Liver (tissue), 9 donors: ENCODE measurements around the gene TP73. TPM values are rescaled to one million over a fixed set of nuclear protein-coding genes. Genes with fewer than 3 reads are reported as not detected.

ENCODE experiments used
- DNase-seq: peaks from one replicate; pipeline ENCODE4 v3.0.0-alpha.2; 2017; ENCODE audit warnings: low spot score
- H3K27ac ChIP-seq, 2 donors: one replicate each; pipeline ENCODE4 v1.7.0; 2013; ENCODE audit warnings: inconsistent platforms in 2 of 2, low read length in 2 of 2, control low read depth in 1 of 2, low read depth in 1 of 2, mild to moderate bottlenecking in 1 of 2
- H3K27me3 ChIP-seq, 4 donors: one replicate each; pipeline versions ENCODE4 v1.6.1 to v1.7.0; 2013; ENCODE audit warnings: low read length in 3 of 4, inconsistent platforms in 1 of 4, mild to moderate bottlenecking in 1 of 4, moderate library complexity in 1 of 4; ENCODE audit not compliant: control insufficient read depth in 4 of 4, insufficient read depth in 4 of 4
- H3K36me3 ChIP-seq, 4 donors: one replicate each; pipeline versions ENCODE4 v1.6.1 to v1.7.0; 2013; ENCODE audit warnings: low read length in 3 of 4, mild to moderate bottlenecking in 3 of 4, low read depth in 1 of 4, moderate library complexity in 1 of 4; ENCODE audit not compliant: control insufficient read depth in 4 of 4, insufficient read depth in 3 of 4
- H3K4me1 ChIP-seq, 4 donors: one replicate each; pipeline versions ENCODE4 v1.6.1 to v1.7.0; 2013; ENCODE audit warnings: low read length in 3 of 4, mild to moderate bottlenecking in 3 of 4, moderate library complexity in 1 of 4; ENCODE audit not compliant: control insufficient read depth in 4 of 4, insufficient read depth in 4 of 4
- H3K4me3 ChIP-seq, 3 donors: one replicate each; pipeline versions ENCODE4 v1.6.1 to v1.7.0; 2013; ENCODE audit warnings: low read length in 3 of 3, control low read depth in 1 of 3, low read depth in 1 of 3, mild to moderate bottlenecking in 1 of 3
- H3K9ac ChIP-seq, 2 donors: one replicate each; pipeline ENCODE4 v1.7.0; 2013; ENCODE audit warnings: low read length in 2 of 2, mild to moderate bottlenecking in 2 of 2, moderate library complexity in 2 of 2, control low read depth in 1 of 2, low read depth in 1 of 2
- H3K9me3 ChIP-seq, 4 donors: one replicate each; pipeline versions ENCODE4 v1.6.1 to v1.7.0; 2013; ENCODE audit warnings: low read length in 3 of 4; ENCODE audit not compliant: control insufficient read depth in 4 of 4
- CTCF ChIP-seq: fragments of 150-350 bp; IDR thresholded peaks from 2 replicates; pipeline ENCODE4 v1.5.1; 2017; ENCODE audit warnings: improper control_type of control experiment, low read depth, low read length; ENCODE audit not compliant: missing input control
- EGR1 ChIP-seq, 2 donors: IDR thresholded peaks; 2 replicates each; pipeline ENCODE4 v1.6.1; 2016 to 2018; ENCODE audit warnings: antibody characterized with exemption in 2 of 2, low read depth in 2 of 2
- FOXA1 ChIP-seq: IDR thresholded peaks from 2 replicates; pipeline ENCODE4 v1.6.1; 2016; ENCODE audit warnings: antibody characterized with exemption
- FOXA2 ChIP-seq: IDR thresholded peaks from 2 replicates; pipeline ENCODE4 v1.6.1; 2016; ENCODE audit warnings: antibody characterized with exemption
- GABPA ChIP-seq, 2 donors: IDR thresholded peaks in 1 of 2; conservative IDR thresholded peaks in 1 of 2; 2 replicates each; pipeline ENCODE4 v1.6.1; 2016; ENCODE audit warnings: antibody characterized with exemption in 2 of 2, mild to moderate bottlenecking in 1 of 2, moderate library complexity in 1 of 2
- HNF4A ChIP-seq, 2 donors: conservative IDR thresholded peaks; 2 replicates each; pipeline ENCODE4 v1.6.1; 2016; ENCODE audit warnings: antibody characterized with exemption in 2 of 2, mild to moderate bottlenecking in 2 of 2
- HNF4G ChIP-seq: IDR thresholded peaks from 2 replicates; pipeline ENCODE4 v1.6.1; 2016; ENCODE audit warnings: antibody characterized with exemption
- JUND ChIP-seq, 2 donors: IDR thresholded peaks; 2 replicates each; pipeline ENCODE4 v1.6.1; 2016; ENCODE audit warnings: antibody characterized with exemption in 2 of 2
- NR2F2 ChIP-seq: IDR thresholded peaks from 2 replicates; pipeline ENCODE4 v1.6.1; 2016; ENCODE audit warnings: antibody characterized with exemption
- RAD21 ChIP-seq, 2 donors: IDR thresholded peaks; 2 replicates each; pipeline ENCODE4 v1.6.1; 2016; ENCODE audit warnings: antibody characterized with exemption in 2 of 2, mild to moderate bottlenecking in 2 of 2
- RXRA ChIP-seq, 2 donors: IDR thresholded peaks; 2 replicates each; pipeline ENCODE4 v1.6.1; 2017 to 2018; ENCODE audit warnings: antibody characterized with exemption in 2 of 2, mild to moderate bottlenecking in 1 of 2
- SP1 ChIP-seq: IDR thresholded peaks from 2 replicates; pipeline ENCODE4 v1.6.1; 2018; ENCODE audit warnings: antibody characterized with exemption, mild to moderate bottlenecking
- TAF1 ChIP-seq: conservative IDR thresholded peaks from 2 replicates; pipeline ENCODE4 v1.6.1; 2016; ENCODE audit warnings: antibody characterized with exemption, mild to moderate bottlenecking
- YY1 ChIP-seq: IDR thresholded peaks from 2 replicates; pipeline ENCODE4 v1.6.1; 2016; ENCODE audit warnings: antibody characterized with exemption, mild to moderate bottlenecking
- WGBS: extraction: QIAGEN DNeasy Blood & Tissue Kit; methylation state at CpG from one replicate; pipeline ENCODE4 v1.1.7; 2013; 5-methylcytosine and 5-hydroxymethylcytosine counted together
- polyA plus RNA-seq, 2 donors: library from polyadenylated mRNA; stranded (reverse) in 1 of 2; unstranded in 1 of 2; fragments of 200-250 nt in 1 of 2; fragments of >200 nt in 1 of 2; fragmentation: Nextera tagmentation in 1 of 2; extraction: Ambion mirVana in 1 of 2; gene quantifications; one replicate each; pipeline versions ENCODE4 v1.2.1 to v1.2.3, GENCODE V29; 2013 to 2015
- total RNA-seq, 2 donors: library from RNA; depleted of rRNA; stranded (reverse); fragments of >200 nt; gene quantifications; one replicate each; pipeline ENCODE4 v1.2.3, GENCODE V29; 2014
- TF ChIP-seq, protein P1 (sequence below): IDR thresholded peaks from 2 replicates; pipeline ENCODE4 v1.6.1; 2016; ENCODE audit warnings: antibody characterized with exemption
- TF ChIP-seq, protein P2 (sequence below): IDR thresholded peaks from 2 replicates; pipeline ENCODE4 v1.6.1; 2016; ENCODE audit warnings: antibody characterized with exemption
- TF ChIP-seq, protein P3 (sequence below): IDR thresholded peaks from 2 replicates; pipeline ENCODE4 v1.6.1; 2016; ENCODE audit warnings: antibody characterized with exemption, mild to moderate bottlenecking
- TF ChIP-seq, protein P4 (sequence below): IDR thresholded peaks from 2 replicates; pipeline ENCODE4 v1.6.1; 2016; ENCODE audit warnings: antibody characterized with exemption
- donor health status: healthy.
- donor health status: healthy.
- donor health status: healthy.
- donor health status: healthy.
- donor health status: healthy.

Gene TP73
- total and polyA plus RNA-seq, 4 donors = 0.08 to 0.29 (median 0.18) TPM

- H3K9ac ChIP-seq = no peak overlapping the region
- DNase-seq = peak; percentile 99
- TF ChIP-seq, protein P1, sequence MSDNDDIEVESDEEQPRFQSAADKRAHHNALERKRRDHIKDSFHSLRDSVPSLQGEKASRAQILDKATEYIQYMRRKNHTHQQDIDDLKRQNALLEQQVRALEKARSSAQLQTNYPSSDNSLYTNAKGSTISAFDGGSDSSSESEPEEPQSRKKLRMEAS = no peak
- TF ChIP-seq EGR1 (IDR thresholded peaks at IDR 0.05; ENCODE audit: low read depth in 2 of 2) (no peak), TAF1 (no peak), NR2F2 (no peak), HNF4G (no peak), FOXA1 (no peak), RAD21 (IDR thresholded peaks at IDR 0.05) (no peak), YY1 (no peak), SP1 (no peak), GABPA (IDR thresholded peaks at IDR 0.05 in 1 of 2, conservative IDR thresholded peaks at IDR 0.05 in 1 of 2) (no peak), HNF4A (conservative IDR thresholded peaks at IDR 0.05) (no peak), JUND (IDR thresholded peaks at IDR 0.05) (no peak), FOXA2 (no peak), RXRA (IDR thresholded peaks at IDR 0.05) (no peak), CTCF (no peak)
- TF ChIP-seq, protein P2, sequence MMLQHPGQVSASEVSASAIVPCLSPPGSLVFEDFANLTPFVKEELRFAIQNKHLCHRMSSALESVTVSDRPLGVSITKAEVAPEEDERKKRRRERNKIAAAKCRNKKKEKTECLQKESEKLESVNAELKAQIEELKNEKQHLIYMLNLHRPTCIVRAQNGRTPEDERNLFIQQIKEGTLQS = no peak
- TF ChIP-seq, protein P3, sequence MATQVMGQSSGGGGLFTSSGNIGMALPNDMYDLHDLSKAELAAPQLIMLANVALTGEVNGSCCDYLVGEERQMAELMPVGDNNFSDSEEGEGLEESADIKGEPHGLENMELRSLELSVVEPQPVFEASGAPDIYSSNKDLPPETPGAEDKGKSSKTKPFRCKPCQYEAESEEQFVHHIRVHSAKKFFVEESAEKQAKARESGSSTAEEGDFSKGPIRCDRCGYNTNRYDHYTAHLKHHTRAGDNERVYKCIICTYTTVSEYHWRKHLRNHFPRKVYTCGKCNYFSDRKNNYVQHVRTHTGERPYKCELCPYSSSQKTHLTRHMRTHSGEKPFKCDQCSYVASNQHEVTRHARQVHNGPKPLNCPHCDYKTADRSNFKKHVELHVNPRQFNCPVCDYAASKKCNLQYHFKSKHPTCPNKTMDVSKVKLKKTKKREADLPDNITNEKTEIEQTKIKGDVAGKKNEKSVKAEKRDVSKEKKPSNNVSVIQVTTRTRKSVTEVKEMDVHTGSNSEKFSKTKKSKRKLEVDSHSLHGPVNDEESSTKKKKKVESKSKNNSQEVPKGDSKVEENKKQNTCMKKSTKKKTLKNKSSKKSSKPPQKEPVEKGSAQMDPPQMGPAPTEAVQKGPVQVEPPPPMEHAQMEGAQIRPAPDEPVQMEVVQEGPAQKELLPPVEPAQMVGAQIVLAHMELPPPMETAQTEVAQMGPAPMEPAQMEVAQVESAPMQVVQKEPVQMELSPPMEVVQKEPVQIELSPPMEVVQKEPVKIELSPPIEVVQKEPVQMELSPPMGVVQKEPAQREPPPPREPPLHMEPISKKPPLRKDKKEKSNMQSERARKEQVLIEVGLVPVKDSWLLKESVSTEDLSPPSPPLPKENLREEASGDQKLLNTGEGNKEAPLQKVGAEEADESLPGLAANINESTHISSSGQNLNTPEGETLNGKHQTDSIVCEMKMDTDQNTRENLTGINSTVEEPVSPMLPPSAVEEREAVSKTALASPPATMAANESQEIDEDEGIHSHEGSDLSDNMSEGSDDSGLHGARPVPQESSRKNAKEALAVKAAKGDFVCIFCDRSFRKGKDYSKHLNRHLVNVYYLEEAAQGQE = no peak
- TF ChIP-seq, protein P4, sequence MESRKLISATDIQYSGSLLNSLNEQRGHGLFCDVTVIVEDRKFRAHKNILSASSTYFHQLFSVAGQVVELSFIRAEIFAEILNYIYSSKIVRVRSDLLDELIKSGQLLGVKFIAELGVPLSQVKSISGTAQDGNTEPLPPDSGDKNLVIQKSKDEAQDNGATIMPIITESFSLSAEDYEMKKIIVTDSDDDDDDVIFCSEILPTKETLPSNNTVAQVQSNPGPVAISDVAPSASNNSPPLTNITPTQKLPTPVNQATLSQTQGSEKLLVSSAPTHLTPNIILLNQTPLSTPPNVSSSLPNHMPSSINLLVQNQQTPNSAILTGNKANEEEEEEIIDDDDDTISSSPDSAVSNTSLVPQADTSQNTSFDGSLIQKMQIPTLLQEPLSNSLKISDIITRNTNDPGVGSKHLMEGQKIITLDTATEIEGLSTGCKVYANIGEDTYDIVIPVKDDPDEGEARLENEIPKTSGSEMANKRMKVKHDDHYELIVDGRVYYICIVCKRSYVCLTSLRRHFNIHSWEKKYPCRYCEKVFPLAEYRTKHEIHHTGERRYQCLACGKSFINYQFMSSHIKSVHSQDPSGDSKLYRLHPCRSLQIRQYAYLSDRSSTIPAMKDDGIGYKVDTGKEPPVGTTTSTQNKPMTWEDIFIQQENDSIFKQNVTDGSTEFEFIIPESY = no peak
- no peak overlapping the region for H3K27ac ChIP-seq
- H3K36me3 ChIP-seq = no peaks in the 10 kb centered on the region
- H3K4me3 ChIP-seq = peak overlapping the region in 2 of 3 donors; percentile 15 to 77
- H3K27me3 ChIP-seq = no peaks in the 10 kb centered on the region
- WGBS = 2% methylated on average over 61 of the region's 61 CpGs
- H3K9me3 ChIP-seq = no peaks in the 10 kb centered on the region
- peaks cover 22 to 52% (median 41%) of the 10 kb centered on the region in 4 donors for H3K4me1 ChIP-seq
Observed at GRCh38 chr1:3772027-3772714, 119.9 kb downstream of the TP73 start.
